NT2/D1 (cell line): ENCODE measurements around the gene CYP2S1.

Source experiments
- SUZ12 ChIP-seq: IDR thresholded peaks from 2 replicates; pipeline ENCODE4 v1.6.1; 2011; ENCODE audit not compliant: insufficient read length, insufficient read depth; ENCODE audit errors: extremely low read depth
- YY1 ChIP-seq: IDR thresholded peaks from 2 replicates; pipeline ENCODE4 v1.6.1; 2011; ENCODE audit not compliant: insufficient read length, insufficient read depth
- ZNF274 ChIP-seq: IDR thresholded peaks from 2 replicates; pipeline ENCODE4 v1.6.1; 2011; ENCODE audit warnings: mild to moderate bottlenecking, low read depth, low read length

DNA sequence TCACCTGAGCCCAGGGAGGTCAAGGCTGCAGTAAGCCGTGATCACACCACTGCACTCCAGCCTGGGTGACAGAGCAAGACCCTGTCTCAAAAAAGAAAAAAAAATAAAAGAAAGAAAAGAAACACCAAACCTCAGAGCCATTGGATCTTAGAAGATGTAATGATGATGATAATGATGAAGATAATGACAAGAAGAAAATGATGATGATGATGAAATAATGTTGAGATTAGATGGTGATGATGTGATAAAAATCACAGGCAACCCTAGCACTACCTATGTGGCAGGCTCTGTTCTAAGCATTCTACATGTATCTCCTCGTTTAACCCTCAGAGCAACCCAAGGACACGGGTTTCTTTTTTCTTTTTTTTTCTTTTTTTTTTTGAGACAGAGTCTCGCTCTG is 51.1 kb downstream of the CYP2S1 start:
- TF ChIP-seq SUZ12 (no peak), ZNF274 (no peak), YY1 (no peak)
